Left lung (tissue), 10 donors: ENCODE data around the gene FBXO36. TPM values are rescaled to one million over a fixed set of nuclear protein-coding genes. Genes with fewer than 3 reads are reported as not detected.
A peak's percentile ranks its signal among the peaks of the same experiment; 100 is the strongest.

Source experiments
- ATAC-seq: fragments of 200-7000 bp; cut with Tn5 transposase; one replicate; pipeline ENCODE4 v1.9.1; 2020; ENCODE audit warnings: moderate library complexity
- DNase-seq, 4 donors: peaks; one replicate each; pipeline ENCODE4 v3.0.0-alpha.2; 2013 to 2020
- H3K27ac ChIP-seq, 2 donors: fragments of 200-600 bp; sonication (generic) in 1 of 2; one replicate each; pipeline versions ENCODE4 v1.5.0 to v1.8.0; 2020 to 2021
- H3K27me3 ChIP-seq, 2 donors: fragments of 200-600 bp; sonication (generic) in 1 of 2; one replicate each; pipeline versions ENCODE4 v1.5.0 to v1.8.0; 2020 to 2021
- H3K36me3 ChIP-seq, 2 donors: fragments of 200-600 bp; sonication (generic) in 1 of 2; one replicate each; pipeline versions ENCODE4 v1.5.0 to v1.8.0; 2020 to 2021
- H3K4me1 ChIP-seq, 2 donors: fragments of 200-600 bp; one replicate each; pipeline ENCODE4 v1.8.0; 2021
- H3K4me3 ChIP-seq, 2 donors: fragments of 200-600 bp; sonication (generic) in 1 of 2; one replicate each; pipeline versions ENCODE4 v1.5.0 to v1.8.0; 2020 to 2021; ENCODE audit warnings: mild to moderate bottlenecking in 1 of 2
- H3K9me3 ChIP-seq, 2 donors: fragments of 200-600 bp; sonication (generic) in 1 of 2; one replicate each; pipeline versions ENCODE4 v1.5.0 to v1.8.0; 2020 to 2021
- CTCF ChIP-seq, 2 donors: fragments of 200-600 bp; sonication (generic) in 1 of 2; IDR thresholded peaks; one replicate each; pipeline versions ENCODE4 v1.5.0 to v1.8.0; 2021; ENCODE audit warnings: antibody characterized with exemption in 2 of 2
- intact Hi-C, 2 donors: fragments of 100-400 bp; cut with DNase I; formaldehyde crosslinking; loops; one replicate each; pipeline versions ENCODE4 v1.11.2 to v1.14.2; 2022
- polyA plus RNA-seq, 6 donors: library from polyadenylated mRNA; unstranded; fragments of 120-200 nt; gene quantifications; one replicate each; pipeline ENCODE4 v1.2.1, GENCODE V29; 2013; ENCODE audit not compliant: insufficient read length in 6 of 6
- total RNA-seq, 2 donors: library from RNA; stranded (reverse); fragmentation: NEBNext Ultra II Directional; extraction: Animal tissue kit (Norgen Biotek cat#: 25700); gene quantifications; one replicate each; pipeline ENCODE4 v1.2.1, GENCODE V29; 2021
- donor health status: DM: no; HTN: yes; CAD: no.
- donor health status: DM: no; HTN: no; CAD: no.

Gene FBXO36
- total and polyA plus RNA-seq, 8 donors, result 2.0 to 5.9 (median 5.1) TPM

DNA sequence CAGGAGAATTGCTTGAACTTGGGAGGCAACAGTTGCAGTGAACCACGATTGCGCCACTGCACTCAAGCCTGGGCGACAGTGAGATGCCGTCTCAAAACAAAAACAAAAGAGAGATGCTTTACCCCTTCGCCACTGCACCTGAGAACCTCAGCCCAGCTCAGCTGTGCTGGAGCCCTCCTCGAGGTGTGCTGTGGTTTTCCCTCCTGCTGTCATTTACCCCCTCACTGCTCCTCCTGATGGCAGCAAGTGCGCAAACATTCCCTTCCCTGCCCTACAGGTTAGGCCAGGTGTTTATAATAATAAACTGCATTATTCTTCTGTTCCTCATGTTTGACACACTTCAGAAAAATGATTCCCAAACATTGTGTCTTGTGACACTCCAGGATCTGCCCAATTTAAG, 8.4 kb downstream of the FBXO36 start:
- intact Hi-C loops, result no loop called here
- H3K9me3 ChIP-seq, result no peaks in the 10 kb centered on the region
- DNase-seq (no peak), ATAC-seq (no peak)
- H3K27me3 ChIP-seq, result no peaks in the 10 kb centered on the region
- H3K36me3 ChIP-seq, result no peaks in the 10 kb centered on the region
- no peak overlapping the region for H3K4me3 ChIP-seq
- TF ChIP-seq CTCF (IDR thresholded peaks at IDR 0.05), result no peak
- no peaks in the 10 kb centered on the region for H3K4me1 ChIP-seq
- no peak overlapping the region for H3K27ac ChIP-seq

GRCh38 chr2:229931241-229931640, 8.9 kb downstream of the FBXO36 start:
- Histone ChIP-seq H3K4me1 (no peaks in the 10 kb centered on the region), H3K27me3 (no peaks in the 10 kb centered on the region), H3K4me3 (no peak overlapping the region), H3K36me3 (no peaks in the 10 kb centered on the region), H3K9me3 (no peaks in the 10 kb centered on the region), H3K27ac (no peak overlapping the region)
- intact Hi-C loops, result no loop called here
- no peak for TF ChIP-seq CTCF (IDR thresholded peaks at IDR 0.05)
- DNase-seq (no peak), ATAC-seq (peak; percentile 76)

DNA sequence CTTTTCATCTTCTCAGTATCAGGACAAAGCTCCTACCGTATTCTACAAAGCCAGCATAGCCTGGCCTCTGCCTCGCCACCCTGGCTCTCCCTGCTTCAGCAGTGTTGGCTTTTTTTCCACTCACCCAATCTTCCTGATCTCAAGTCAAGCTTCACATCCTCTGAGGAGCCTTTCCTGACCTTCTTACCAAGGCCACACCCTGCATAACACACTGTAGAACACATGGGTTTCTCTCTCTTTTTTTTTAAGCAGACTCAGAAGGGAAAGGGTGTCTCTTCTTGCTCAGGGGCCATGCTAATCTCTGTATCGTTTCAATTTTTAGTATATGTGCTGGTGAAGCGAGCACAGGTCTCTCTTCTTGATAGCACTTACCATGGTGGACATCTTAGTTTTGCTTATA, 15.2 kb downstream of the FBXO36 start:
- H3K36me3 ChIP-seq, result no peaks in the 10 kb centered on the region
- H3K4me1 ChIP-seq, result no peaks in the 10 kb centered on the region
- no peak for TF ChIP-seq CTCF (IDR thresholded peaks at IDR 0.05)
- DNase-seq (no peak), ATAC-seq (no peak)
- no peak overlapping the region for H3K27ac ChIP-seq
- no peaks in the 10 kb centered on the region for H3K27me3 ChIP-seq
- intact Hi-C loops, result no loop called here
- H3K9me3 ChIP-seq, result no peaks in the 10 kb centered on the region
- H3K4me3 ChIP-seq, result no peak overlapping the region

- intact Hi-C loops, result no loop called here
- Histone ChIP-seq H3K27ac (no peak overlapping the region), H3K9me3 (no peaks in the 10 kb centered on the region), H3K27me3 (no peaks in the 10 kb centered on the region), H3K4me1 (no peaks in the 10 kb centered on the region), H3K36me3 (no peaks in the 10 kb centered on the region), H3K4me3 (no peak overlapping the region)
- DNase-seq (no peak), ATAC-seq (no peak)
- no peak for TF ChIP-seq CTCF (IDR thresholded peaks at IDR 0.05)
These were observed 20.4 kb downstream of the FBXO36 start for GRCh38 chr2:229942671-229943070.

DNA sequence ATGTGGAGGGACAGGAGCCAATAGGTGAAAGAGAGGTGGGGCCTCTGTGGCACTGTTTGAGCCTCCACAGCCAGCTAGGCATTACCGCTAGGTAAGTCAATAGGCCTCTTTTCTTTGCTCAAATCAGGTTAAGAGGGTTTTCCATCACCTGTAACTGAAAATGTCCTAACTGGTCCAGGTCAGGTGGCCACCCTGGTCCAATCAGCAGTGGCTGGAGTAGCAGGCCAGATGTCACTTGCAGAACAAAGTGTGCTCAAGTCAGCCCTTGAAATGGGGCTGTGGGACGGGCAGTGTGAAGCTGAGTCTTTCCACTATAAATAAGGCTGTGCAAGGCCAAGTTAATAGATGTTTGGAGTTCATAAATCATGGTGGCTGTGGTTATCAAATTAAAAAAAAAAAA, 20.9 kb downstream of the FBXO36 start:
- no peak for TF ChIP-seq CTCF (IDR thresholded peaks at IDR 0.05)
- intact Hi-C loops, result no loop called here

More for the DNA sequence above, 20.9 kb downstream of the FBXO36 start:
- ATAC-seq (no peak), DNase-seq (no peak)
- Histone ChIP-seq H3K27me3 (no peaks in the 10 kb centered on the region), H3K4me3 (no peak overlapping the region), H3K4me1 (no peaks in the 10 kb centered on the region), H3K9me3 (no peaks in the 10 kb centered on the region), H3K36me3 (no peaks in the 10 kb centered on the region), H3K27ac (no peak overlapping the region)
